MM.1S (cell line): ENCODE measurements around the gene TRAPPC11.

ENCODE experiments used
- DNase-seq: peaks from one replicate; pipeline ENCODE4 v3.0.0-alpha.2; 2015
- H2AFZ ChIP-seq: fragments of 300-600 bp; sonication (generic); 2 replicates; pipeline ENCODE4 v1.6.0; 2016; ENCODE audit warnings: antibody characterized with exemption, low read length
- H3F3A ChIP-seq: fragments of 300-600 bp; sonication (generic); 2 replicates; pipeline ENCODE4 v1.6.1; 2016; ENCODE audit warnings: mild to moderate bottlenecking, antibody characterized with exemption, low read length, moderate library complexity, mixed read lengths; ENCODE audit not compliant: insufficient read depth
- H3K27ac ChIP-seq: fragments of 300-600 bp; sonication (generic); 2 replicates; pipeline ENCODE4 v1.5.1; 2016; ENCODE audit warnings: mild to moderate bottlenecking, low read length
- H3K27me3 ChIP-seq: fragments of 300-600 bp; sonication (generic); replicated peaks from 2 replicates; pipeline ENCODE4 v1.6.0; 2016; ENCODE audit warnings: low read length; ENCODE audit not compliant: insufficient read depth
- H3K36me3 ChIP-seq: fragments of 300-600 bp; sonication (generic); replicated peaks from 2 replicates; pipeline ENCODE4 v1.6.1; 2016; ENCODE audit warnings: mild to moderate bottlenecking, low read length, mixed read lengths; ENCODE audit not compliant: insufficient read depth
- H3K4me1 ChIP-seq: fragments of 300-600 bp; sonication (generic); 2 replicates; pipeline ENCODE4 v1.6.1; 2016; ENCODE audit warnings: low read length, mixed read lengths
- H3K4me2 ChIP-seq: fragments of 300-600 bp; sonication (generic); 2 replicates; pipeline ENCODE4 v1.6.0; 2016; ENCODE audit warnings: low read depth, low read length
- H3K4me3 ChIP-seq: fragments of 300-600 bp; sonication (generic); 2 replicates; pipeline ENCODE4 v1.5.1; 2016; ENCODE audit warnings: low read length, mixed read lengths
- H3K79me2 ChIP-seq: fragments of 300-600 bp; sonication (generic); 2 replicates; pipeline ENCODE4 v1.6.1; 2016; ENCODE audit warnings: mixed run types, low read length, mixed read lengths
- H3K9ac ChIP-seq: fragments of 300-600 bp; sonication (generic); 2 replicates; pipeline ENCODE4 v1.6.1; 2016; ENCODE audit warnings: low read length, mixed read lengths
- H3K9me2 ChIP-seq: fragments of 300-600 bp; sonication (generic); replicated peaks from 2 replicates; pipeline ENCODE4 v1.6.1; 2016; ENCODE audit warnings: mild to moderate bottlenecking, low read length, mixed read lengths; ENCODE audit not compliant: insufficient read depth
- H3K9me3 ChIP-seq: fragments of 300-600 bp; sonication (generic); replicated peaks from 2 replicates; pipeline ENCODE4 v1.6.1; 2016; ENCODE audit warnings: mild to moderate bottlenecking, low read length, mixed read lengths; ENCODE audit not compliant: insufficient read depth
- H4K20me1 ChIP-seq: fragments of 300-600 bp; sonication (generic); 2 replicates; pipeline ENCODE4 v1.6.1; 2016; ENCODE audit warnings: mild to moderate bottlenecking, low read length, moderate library complexity, mixed read lengths; ENCODE audit not compliant: insufficient read depth
- CTCF ChIP-seq: fragments of 300-600 bp; sonication (generic); IDR thresholded peaks from 2 replicates; pipeline ENCODE4 v1.5.1; 2016; ENCODE audit warnings: antibody characterized with exemption, low read length, mixed read lengths
- EZH2 ChIP-seq: fragments of 300-600 bp; sonication (generic); optimal IDR thresholded peaks from 2 replicates; pipeline ENCODE3; 2017; ENCODE audit warnings: low read depth, mild to moderate bottlenecking, antibody characterized with exemption, low read length, mixed read lengths
- EZH2phosphoT487 ChIP-seq: fragments of 300-600 bp; sonication (generic); IDR thresholded peaks from 2 replicates; pipeline ENCODE4 v1.6.1; 2018; ENCODE audit warnings: antibody characterized with exemption, low read length

The TRAPPC11 gene

GRCh38 chr4:183659029-183659871 lies at the start of gene TRAPPC11, which contains the start of gene RWDD4:
TSS of gene TRAPPC11 (plus strand) at chr4:183659293. CDS start at chr4:183663868, 4,575 bp downstream.
TSS of gene RWDD4 (minus strand) at chr4:183659185. CDS start at chr4:183658952, 233 bp downstream.
- peaks cover 51% of the 10 kb centered on the region for H3K79me2 ChIP-seq
- no peak for TF ChIP-seq CTCF
- TF ChIP-seq EZH2phosphoT487, result no peak
- no peak for TF ChIP-seq EZH2
- H3K4me1 ChIP-seq, result peaks cover 10% of the 10 kb centered on the region; the same call in 1 of the 2 replicates
- H3K36me3 ChIP-seq, result no peaks in the 10 kb centered on the region
- H3K27me3 ChIP-seq, result no peaks in the 10 kb centered on the region
- no peaks in the 10 kb centered on the region for H3K9me3 ChIP-seq
- H3K4me3 ChIP-seq, result peak within 1 kb of the TSS; percentile 80
- peaks cover 12% of the 10 kb centered on the region for H3F3A ChIP-seq
- H4K20me1 ChIP-seq, result no peaks in the 10 kb centered on the region
- H2AFZ ChIP-seq, result peak within 1 kb of the TSS; percentile 92
- H3K9ac ChIP-seq, result peak within 1 kb of the TSS; percentile 83
- no peaks in the 10 kb centered on the region for H3K9me2 ChIP-seq
- H3K4me2 ChIP-seq, result peak within 1 kb of the TSS; percentile 95
- H3K27ac ChIP-seq, result peak within 1 kb of the TSS; percentile 61
- DNase-seq, result peak; percentile 98

- Histone ChIP-seq H3K27me3 (no peaks in the 10 kb centered on the region), H3K4me2 (no peak overlapping the region), H3K9me2 (no peaks in the 10 kb centered on the region), H3K9ac (no peak overlapping the region), H3F3A (no peaks in the 10 kb centered on the region), H2AFZ (no peak overlapping the region), H3K4me3 (no peak overlapping the region), H3K79me2 (no peaks in the 10 kb centered on the region), H3K9me3 (no peaks in the 10 kb centered on the region), H3K4me1 (no peaks in the 10 kb centered on the region), H3K36me3 (no peaks in the 10 kb centered on the region), H3K27ac (no peak overlapping the region), H4K20me1 (no peaks in the 10 kb centered on the region)
- DNase-seq, result no peak
- no peak for TF ChIP-seq CTCF
- TF ChIP-seq EZH2, result no peak
Observed at GRCh38 chr4:183610033-183610432, 49.1 kb upstream of the TRAPPC11 start.

- Histone ChIP-seq H3K9me2 (no peaks in the 10 kb centered on the region), H3K4me3 (no peak overlapping the region), H3K4me1 (no peaks in the 10 kb centered on the region), H3K4me2 (no peak overlapping the region), H3K27me3 (no peaks in the 10 kb centered on the region), H3K36me3 (no peaks in the 10 kb centered on the region), H3K9me3 (no peaks in the 10 kb centered on the region), H3K79me2 (no peaks in the 10 kb centered on the region), H3K9ac (no peak overlapping the region), H4K20me1 (no peaks in the 10 kb centered on the region), H3K27ac (no peak overlapping the region), H2AFZ (no peak overlapping the region), H3F3A (no peaks in the 10 kb centered on the region)
- no peak for DNase-seq
- no peak for TF ChIP-seq EZH2phosphoT487
- no peak for TF ChIP-seq CTCF
- no peak for TF ChIP-seq EZH2
Observed at GRCh38 chr4:183610613-183611012, 48.5 kb upstream of the TRAPPC11 start.
